Cardiac septum (tissue), 1 donor: ENCODE data around the gene KCNC4. TPM values are rescaled to one million over a fixed set of nuclear protein-coding genes. Genes with fewer than 3 reads are reported as not detected.

Experiments
- DNase-seq: peaks from one replicate; pipeline ENCODE4 v3.0.0-alpha.2; 2020; ENCODE audit warnings: low spot score
- intact Hi-C: fragments of 100-400 bp; cut with DNase I; formaldehyde crosslinking; loops from one replicate; pipeline ENCODE4 v1.14.0; 2022
- total RNA-seq: library from RNA; stranded (reverse); fragmentation: NEBNext Ultra II Directional; extraction: Animal tissue kit (Norgen Biotek cat#: 25700); gene quantifications from one replicate; pipeline ENCODE4 v1.2.1, GENCODE V29; 2021
- donor health status: DM: no; HTN: no; CAD: no.

The KCNC4 gene
- total RNA-seq, 1 donor from 2014 or later, result 16.6 TPM

- no peak for DNase-seq
- intact Hi-C loops, result no loop called here
These were observed 15.1 kb downstream of the KCNC4 start for GRCh38 chr1:110225212-110225611.

GRCh38 chr1:110225756-110226404 is 15.8 kb downstream of the KCNC4 start:
- intact Hi-C loops, result no loop called here
- no peak for DNase-seq

- intact Hi-C loops, result no loop called here
- no peak for DNase-seq
These were observed 17.7 kb downstream of the KCNC4 start for GRCh38 chr1:110227774-110228173.

- intact Hi-C loops, result no loop called here
- no peak for DNase-seq
These were observed 18.3 kb downstream of the KCNC4 start for GRCh38 chr1:110228381-110228780.

GRCh38 chr1:110228869-110229268 is 18.8 kb downstream of the KCNC4 start:
- DNase-seq, result no peak
- intact Hi-C loops, result no loop called here

- intact Hi-C loops, result no loop called here
- DNase-seq, result no peak
These were observed 19.4 kb downstream of the KCNC4 start for GRCh38 chr1:110229348-110230001.

GRCh38 chr1:110230381-110231199 is 20.5 kb downstream of the KCNC4 start:
- DNase-seq, result no peak
- intact Hi-C loops, result no loop called here

GRCh38 chr1:110233861-110234260 is 23.7 kb downstream of the KCNC4 start:
- intact Hi-C loops, result no loop called here
- DNase-seq, result no peak

- intact Hi-C loops, result no loop called here
- DNase-seq, result no peak
These were observed 24.6 kb downstream of the KCNC4 start for GRCh38 chr1:110234691-110235090.

- intact Hi-C loops, result no loop called here
These were observed 25.2 kb downstream of the KCNC4 start for GRCh38 chr1:110235181-110235833.

GRCh38 chr1:110235834-110236682 is 25.9 kb downstream of the KCNC4 start:
- intact Hi-C loops, result no loop called here
- DNase-seq, result no peak

More at GRCh38 chr1:110235181-110235833, 25.2 kb downstream of the KCNC4 start:
- DNase-seq, result no peak

GRCh38 chr1:110237386-110238152 is 27.5 kb downstream of the KCNC4 start:
- intact Hi-C loops, result no loop called here
- no peak for DNase-seq

- no peak for DNase-seq
- intact Hi-C loops, result no loop called here
These were observed 29.6 kb downstream of the KCNC4 start for GRCh38 chr1:110239441-110240430.

- DNase-seq, result no peak
- intact Hi-C loops, result no loop called here
These were observed 30.5 kb downstream of the KCNC4 start for GRCh38 chr1:110240476-110241210.

GRCh38 chr1:110241516-110241915 is 31.4 kb downstream of the KCNC4 start:
- intact Hi-C loops, result no loop called here
- no peak for DNase-seq

GRCh38 chr1:110242062-110242461 is 31.9 kb downstream of the KCNC4 start:
- no peak for DNase-seq
- intact Hi-C loops, result no loop called here

- DNase-seq, result no peak
- intact Hi-C loops, result no loop called here
These were observed 32.6 kb downstream of the KCNC4 start for GRCh38 chr1:110242731-110243130.
